ENCODE results near the gene COX10.

The COX10 gene

DNA sequence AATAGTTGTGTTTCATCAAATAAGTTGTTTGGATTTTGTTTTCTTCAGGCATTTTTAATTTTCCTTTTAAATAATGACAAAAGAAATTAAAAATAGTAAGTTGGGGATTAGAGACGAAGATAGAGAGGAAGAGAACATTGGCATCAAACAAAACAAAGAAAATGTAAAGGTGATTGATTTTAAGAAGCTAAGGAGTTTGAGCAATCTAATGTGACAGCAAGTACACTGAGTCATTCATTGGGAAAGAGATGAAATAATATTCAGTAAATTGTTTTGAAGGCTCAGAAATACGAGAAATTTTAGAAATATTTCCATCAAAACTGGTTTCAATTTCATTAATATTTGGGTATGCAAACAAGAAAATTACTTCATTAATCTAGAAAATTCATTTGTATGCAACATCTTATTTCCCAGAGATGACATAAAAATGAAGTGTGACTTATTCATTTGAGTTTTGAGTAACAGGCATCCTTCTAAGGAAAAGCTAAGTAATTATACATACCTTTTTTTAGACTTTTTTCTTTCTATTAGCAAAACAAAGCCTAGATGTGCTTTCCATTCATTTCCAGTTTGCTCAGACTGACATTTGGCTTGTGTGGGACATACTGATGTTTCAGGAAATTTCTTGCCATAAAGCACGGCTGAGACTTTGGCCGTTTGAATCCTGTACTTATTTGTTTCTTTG is 66.7 kb downstream of the COX10 start:
- no peak for DNase-seq (ENCODE audit: extremely low spot score)
- CTCF ChIA-PET = interaction anchor here (0.8 to 1.7 kb wide), 3 partner anchors 13 to 75 kb away, joined by 3 to 5 read pairs (median 3); no protein-coding TSS in a partner anchor
- POLR2A ChIA-PET = no interaction called here
- TF ChIP-seq, protein P1, sequence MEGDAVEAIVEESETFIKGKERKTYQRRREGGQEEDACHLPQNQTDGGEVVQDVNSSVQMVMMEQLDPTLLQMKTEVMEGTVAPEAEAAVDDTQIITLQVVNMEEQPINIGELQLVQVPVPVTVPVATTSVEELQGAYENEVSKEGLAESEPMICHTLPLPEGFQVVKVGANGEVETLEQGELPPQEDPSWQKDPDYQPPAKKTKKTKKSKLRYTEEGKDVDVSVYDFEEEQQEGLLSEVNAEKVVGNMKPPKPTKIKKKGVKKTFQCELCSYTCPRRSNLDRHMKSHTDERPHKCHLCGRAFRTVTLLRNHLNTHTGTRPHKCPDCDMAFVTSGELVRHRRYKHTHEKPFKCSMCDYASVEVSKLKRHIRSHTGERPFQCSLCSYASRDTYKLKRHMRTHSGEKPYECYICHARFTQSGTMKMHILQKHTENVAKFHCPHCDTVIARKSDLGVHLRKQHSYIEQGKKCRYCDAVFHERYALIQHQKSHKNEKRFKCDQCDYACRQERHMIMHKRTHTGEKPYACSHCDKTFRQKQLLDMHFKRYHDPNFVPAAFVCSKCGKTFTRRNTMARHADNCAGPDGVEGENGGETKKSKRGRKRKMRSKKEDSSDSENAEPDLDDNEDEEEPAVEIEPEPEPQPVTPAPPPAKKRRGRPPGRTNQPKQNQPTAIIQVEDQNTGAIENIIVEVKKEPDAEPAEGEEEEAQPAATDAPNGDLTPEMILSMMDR (IDR thresholded peaks at IDR 0.05; ENCODE audit: control extremely low read depth, extremely low read depth, low read depth, missing control alignments) = no peak

DNA sequence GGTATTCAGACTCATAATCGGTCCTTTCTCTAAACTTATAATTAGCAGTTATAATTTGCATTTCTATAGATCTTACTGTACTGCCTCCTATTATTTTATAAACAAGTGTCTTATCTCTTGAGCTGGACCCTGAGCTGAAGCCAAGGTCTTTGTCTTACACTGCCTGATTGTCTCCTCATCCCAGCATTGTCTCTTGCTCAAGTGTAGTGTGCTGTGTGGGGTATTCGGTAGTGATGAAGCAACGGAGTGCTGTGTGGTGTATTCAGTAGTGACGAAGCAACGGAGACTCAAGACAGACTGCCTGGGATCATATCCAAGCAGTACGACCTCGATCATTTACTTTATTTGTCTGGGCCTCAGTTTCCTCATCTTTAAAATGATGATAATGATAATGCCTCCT is 69.3 kb downstream of the COX10 start:
- TF ChIP-seq, protein P1 (IDR thresholded peaks at IDR 0.05; ENCODE audit: control extremely low read depth, extremely low read depth, low read depth, missing control alignments) = no peak
- POLR2A ChIA-PET = no interaction called here
- CTCF ChIA-PET = interaction anchor here (1.0 to 1.5 kb wide), 4 partner anchors 9 to 163 kb away, joined by 3 to 7 read pairs (median 3); no protein-coding TSS in a partner anchor
- no peak for DNase-seq (ENCODE audit: extremely low spot score)

DNA sequence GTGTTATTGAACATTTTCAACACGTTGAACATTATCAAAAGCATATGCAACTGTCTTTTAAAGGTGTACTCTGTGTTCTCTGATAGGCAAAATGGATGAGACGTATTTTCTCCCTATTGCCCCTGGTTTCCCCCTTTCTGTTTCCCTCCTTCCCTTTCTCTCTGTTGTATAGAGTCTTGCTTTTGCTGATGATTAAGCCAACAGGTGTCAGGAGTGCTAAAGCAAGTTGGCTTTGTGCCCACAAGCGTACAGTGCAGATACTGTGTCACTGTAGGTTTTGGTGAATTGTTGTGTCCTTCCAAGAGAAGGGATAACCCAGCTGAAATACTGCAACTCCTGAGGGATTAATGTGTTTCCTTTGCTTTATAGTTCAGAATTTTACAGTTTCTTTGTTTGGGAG is 74.4 kb downstream of the COX10 start:
- CTCF ChIA-PET = interaction anchor here (1.3 kb wide), 1 partner anchor 9 kb away, joined by 3 read pairs; no protein-coding TSS in a partner anchor
- DNase-seq (ENCODE audit: extremely low spot score) = no peak
- POLR2A ChIA-PET = no interaction called here
- TF ChIP-seq, protein P1 (IDR thresholded peaks at IDR 0.05; ENCODE audit: control extremely low read depth, extremely low read depth, low read depth, missing control alignments) = no peak

DNA sequence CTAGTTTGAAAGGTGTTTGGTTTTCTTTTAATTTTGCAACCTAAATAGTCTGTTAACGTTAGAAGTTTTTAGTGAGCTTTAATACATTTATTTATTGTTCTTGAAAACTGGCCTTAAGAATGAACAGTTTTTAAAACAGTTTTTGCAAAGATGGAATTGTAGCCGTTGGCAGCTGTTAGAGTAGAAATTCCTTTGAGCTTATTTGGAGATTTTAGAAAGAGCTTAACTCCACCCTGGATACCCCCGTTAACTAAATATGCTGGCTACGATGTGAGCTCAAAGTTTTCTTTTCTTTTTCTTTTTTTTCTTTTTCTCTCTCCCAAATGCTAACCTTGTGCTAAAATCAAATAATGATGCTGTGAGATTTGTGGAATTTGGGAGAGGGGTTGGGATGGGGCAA is 75.2 kb downstream of the COX10 start:
- CTCF ChIA-PET = interaction anchor here (0.9 kb wide), 1 partner anchor 15 kb away, joined by 3 read pairs; no protein-coding TSS in a partner anchor
- POLR2A ChIA-PET = no interaction called here
- no peak for DNase-seq (ENCODE audit: extremely low spot score)
- TF ChIP-seq, protein P1 (IDR thresholded peaks at IDR 0.05; ENCODE audit: control extremely low read depth, extremely low read depth, low read depth, missing control alignments) = no peak

DNA sequence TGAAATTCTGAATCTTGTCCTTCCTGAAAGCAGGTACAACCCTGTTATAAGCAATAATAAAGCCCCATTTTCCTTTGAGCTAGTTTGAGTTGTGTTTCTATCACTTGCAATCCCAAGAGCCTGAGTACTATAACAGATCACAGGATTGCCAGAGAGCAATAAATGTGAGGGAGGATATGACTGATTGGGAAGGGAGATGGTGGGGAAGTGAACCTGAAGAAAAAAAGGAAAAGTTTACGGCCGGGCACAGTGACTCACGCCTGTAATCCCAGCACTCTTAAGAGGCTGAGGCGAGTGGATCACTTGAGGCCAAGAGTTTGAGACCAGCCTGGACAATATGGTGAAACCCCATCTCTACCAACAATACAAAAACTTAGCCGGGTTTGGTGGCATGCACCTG is 80.4 kb downstream of the COX10 start:
- TF ChIP-seq, protein P1 (IDR thresholded peaks at IDR 0.05; ENCODE audit: control extremely low read depth, extremely low read depth, low read depth, missing control alignments) = no peak
- DNase-seq (ENCODE audit: extremely low spot score) = no peak
- POLR2A ChIA-PET = no interaction called here
- CTCF ChIA-PET = no interaction called here

DNA sequence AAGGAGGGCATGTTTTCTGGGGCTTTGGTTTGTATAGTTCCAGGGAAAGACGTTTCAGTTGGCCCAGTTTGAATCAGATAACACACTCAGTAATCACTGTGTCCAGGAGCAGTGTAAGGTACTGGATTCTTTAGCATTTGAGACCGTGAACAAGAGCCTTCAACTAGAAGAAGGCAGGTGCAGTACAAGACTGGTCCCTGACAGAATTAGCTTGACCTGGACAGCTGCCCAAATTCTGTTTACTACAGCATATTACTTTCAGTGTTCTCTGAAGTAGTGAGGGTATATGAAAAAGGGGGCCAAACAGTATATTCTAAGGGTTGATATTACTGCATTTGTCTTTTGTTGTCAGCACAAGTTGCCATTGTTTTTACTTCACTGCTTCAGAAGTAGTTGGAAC is 81.3 kb downstream of the COX10 start:
- TF ChIP-seq, protein P1 (IDR thresholded peaks at IDR 0.05; ENCODE audit: control extremely low read depth, extremely low read depth, low read depth, missing control alignments) = no peak
- ChIA-PET POLR2A (no interaction called here), CTCF (no interaction called here)

More for the DNA sequence above, 81.3 kb downstream of the COX10 start:
- DNase-seq (ENCODE audit: extremely low spot score) = no peak
